ENCODE results near the gene GAL3ST1. TPM values are rescaled to one million over a fixed set of nuclear protein-coding genes. Genes with fewer than 3 reads are reported as not detected.

Gene GAL3ST1
- total RNA-seq, 1 donor from 2014 or later = not detected

DNA sequence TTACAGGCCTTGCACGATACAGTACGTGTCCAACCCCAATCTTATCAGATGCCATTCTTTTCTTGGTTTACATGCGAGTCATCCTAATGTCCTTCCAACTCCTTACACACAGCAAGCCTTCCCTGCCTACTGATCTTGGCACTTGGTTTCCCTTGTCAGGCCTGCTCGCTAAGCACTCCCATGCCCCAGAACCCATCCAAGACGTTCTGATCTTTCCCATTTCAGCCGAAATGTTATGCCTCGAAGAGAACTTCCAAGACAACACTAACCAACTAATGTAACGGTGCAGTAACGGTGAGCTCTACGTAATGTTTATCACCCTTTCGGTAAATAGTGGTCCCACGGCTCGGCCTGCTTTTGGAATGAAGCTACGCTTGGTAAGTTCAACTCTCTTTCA, 16.7 kb upstream of the GAL3ST1 start:
- H3K27me3 Mint-ChIP-seq (ENCODE audit: low read depth) = peaks cover 12% of the 10 kb centered on the region
- H3K36me3 Mint-ChIP-seq (ENCODE audit: low read depth) = peaks cover 32% of the 10 kb centered on the region
- H3K4me3 Mint-ChIP-seq (ENCODE audit: low read depth) = no peak overlapping the region
- no peak for DNase-seq (ENCODE audit: low spot score)
- intact Hi-C loops (cut with micrococcal nuclease) = loop anchor here (5.0 kb wide), 1 partner anchor 169 kb away; no protein-coding TSS in a partner anchor
- H3K9me3 Mint-ChIP-seq = no peaks in the 10 kb centered on the region
- no peak overlapping the region for H3K27ac Mint-ChIP-seq
- peaks cover 14% of the 10 kb centered on the region for H3K4me1 Mint-ChIP-seq (ENCODE audit: low read depth)

DNA sequence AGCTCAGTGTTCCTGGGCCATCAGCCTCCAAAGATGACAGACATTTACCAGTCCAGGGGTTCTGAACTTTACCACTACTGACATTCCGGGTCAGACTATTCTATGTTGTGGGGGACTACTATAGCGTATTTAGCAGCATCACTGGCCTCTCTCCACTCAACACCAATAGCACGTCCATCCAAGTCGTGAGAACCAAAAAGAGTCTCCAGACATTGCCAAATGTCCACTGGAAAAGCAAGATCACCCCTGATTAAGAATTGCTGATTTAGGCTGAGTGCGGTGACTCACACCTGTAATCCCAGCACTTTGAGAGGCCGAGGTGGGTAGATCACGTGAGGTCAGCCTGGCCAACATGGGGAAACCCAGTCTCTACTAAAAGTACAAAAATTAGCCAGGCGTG, 11.9 kb upstream of the GAL3ST1 start:
- DNase-seq (ENCODE audit: low spot score) = no peak
- peaks cover 14% of the 10 kb centered on the region for H3K4me1 Mint-ChIP-seq (ENCODE audit: low read depth)
- H3K36me3 Mint-ChIP-seq (ENCODE audit: low read depth) = peaks cover 58% of the 10 kb centered on the region
- intact Hi-C loops (cut with micrococcal nuclease) = no loop called here
- no peak overlapping the region for H3K27ac Mint-ChIP-seq
- no peak overlapping the region for H3K4me3 Mint-ChIP-seq (ENCODE audit: low read depth)
- H3K27me3 Mint-ChIP-seq (ENCODE audit: low read depth) = no peaks in the 10 kb centered on the region
- no peaks in the 10 kb centered on the region for H3K9me3 Mint-ChIP-seq

DNA sequence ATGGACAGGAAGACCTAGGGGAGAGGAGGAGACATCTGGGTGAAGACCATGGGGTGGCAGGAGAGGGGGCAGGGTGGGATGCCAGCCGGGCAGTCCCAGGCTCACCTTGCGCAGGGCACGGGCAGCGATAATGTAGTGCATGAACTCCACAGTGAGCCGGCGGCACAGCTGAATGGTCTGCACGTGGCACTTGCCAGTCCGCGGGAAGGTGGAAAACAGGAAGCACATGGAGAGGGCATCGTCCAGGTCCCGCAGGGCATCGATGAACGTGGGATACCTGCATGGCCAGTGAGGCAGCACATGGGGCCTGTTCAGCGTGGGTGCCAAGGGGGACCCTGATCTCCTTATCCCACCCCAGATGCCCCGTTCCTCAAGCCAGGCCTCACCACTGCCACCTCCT, 10.0 kb upstream of the GAL3ST1 start:
- intact Hi-C loops (cut with micrococcal nuclease) = no loop called here
- H3K27me3 Mint-ChIP-seq (ENCODE audit: low read depth) = no peaks in the 10 kb centered on the region
- no peak overlapping the region for H3K4me3 Mint-ChIP-seq (ENCODE audit: low read depth)
- peaks cover 72% of the 10 kb centered on the region for H3K36me3 Mint-ChIP-seq (ENCODE audit: low read depth)
- no peak for DNase-seq (ENCODE audit: low spot score)
- no peaks in the 10 kb centered on the region for H3K9me3 Mint-ChIP-seq
- no peak overlapping the region for H3K27ac Mint-ChIP-seq
- H3K4me1 Mint-ChIP-seq (ENCODE audit: low read depth) = peaks cover 3% of the 10 kb centered on the region

DNA sequence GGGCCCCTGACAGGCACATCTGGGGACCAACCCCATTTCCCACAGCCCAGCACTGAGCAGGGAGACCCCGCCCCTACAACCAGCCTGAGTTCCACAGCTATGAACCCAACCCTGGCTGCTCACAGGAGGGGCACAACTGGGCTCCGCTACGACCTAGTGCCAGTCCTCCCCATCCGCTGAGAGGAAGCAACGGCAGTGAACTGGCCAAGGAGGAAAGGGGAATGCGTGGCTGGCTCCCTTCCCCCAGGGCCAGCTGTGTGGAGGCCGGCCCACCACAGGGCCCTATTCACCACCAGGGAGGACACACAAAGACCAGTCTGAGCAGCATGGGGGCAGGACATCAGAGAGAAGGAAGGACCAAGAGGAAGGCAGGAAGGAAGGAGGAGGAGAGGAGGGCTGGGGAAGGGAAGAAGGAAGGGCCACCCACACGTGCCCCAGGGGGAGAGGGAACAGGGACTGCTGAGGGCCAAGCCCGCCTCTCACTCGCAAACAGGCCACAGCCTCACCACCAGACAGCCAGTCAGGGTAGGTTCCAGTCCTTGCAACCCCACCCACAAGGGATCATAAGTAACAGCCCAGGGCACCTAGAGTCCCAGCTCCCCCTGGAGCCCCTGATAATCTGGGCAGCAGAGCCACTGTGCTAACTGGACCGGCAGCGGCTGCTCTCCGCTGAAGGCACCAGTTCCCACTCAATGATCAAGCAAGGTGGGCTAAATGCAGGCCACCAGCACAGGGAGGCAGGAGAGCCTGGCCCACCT, 8.5 kb upstream of the GAL3ST1 start:
- Mint-ChIP-seq H3K9me3 (no peaks in the 10 kb centered on the region), H3K4me3 (ENCODE audit: low read depth) (no peak overlapping the region), H3K27ac (no peak overlapping the region), H3K36me3 (ENCODE audit: low read depth) (peaks cover 76% of the 10 kb centered on the region), H3K27me3 (ENCODE audit: low read depth) (no peaks in the 10 kb centered on the region), H3K4me1 (ENCODE audit: low read depth) (no peaks in the 10 kb centered on the region)
- intact Hi-C loops (cut with micrococcal nuclease) = no loop called here
- DNase-seq (ENCODE audit: low spot score) = no peak

DNA sequence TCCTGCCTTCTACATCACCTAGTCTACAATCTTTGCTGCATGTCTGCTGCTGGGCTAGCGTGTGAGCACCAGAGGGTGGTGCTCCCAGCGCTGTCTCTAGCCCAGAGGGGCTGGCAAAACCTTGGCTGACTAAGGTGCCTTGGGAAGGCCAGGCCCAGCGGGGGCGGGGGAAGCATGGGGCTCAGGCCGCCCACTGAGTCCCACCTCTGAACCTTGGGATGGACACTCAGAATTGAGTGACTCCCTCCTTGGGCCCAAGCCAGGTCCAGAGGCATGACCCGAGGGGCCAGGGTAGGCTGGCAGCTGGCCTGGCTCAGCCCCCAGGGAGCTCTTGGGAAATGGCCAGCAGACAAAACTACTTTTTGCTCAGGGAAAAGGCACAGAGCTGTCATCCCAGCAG, 7.6 kb upstream of the GAL3ST1 start:
- Mint-ChIP-seq H3K27ac (no peak overlapping the region), H3K9me3 (no peaks in the 10 kb centered on the region), H3K27me3 (ENCODE audit: low read depth) (no peaks in the 10 kb centered on the region), H3K4me1 (ENCODE audit: low read depth) (no peaks in the 10 kb centered on the region), H3K4me3 (ENCODE audit: low read depth) (no peak overlapping the region), H3K36me3 (ENCODE audit: low read depth) (peaks cover 76% of the 10 kb centered on the region)
- DNase-seq (ENCODE audit: low spot score) = no peak
- intact Hi-C loops (cut with micrococcal nuclease) = no loop called here

DNA sequence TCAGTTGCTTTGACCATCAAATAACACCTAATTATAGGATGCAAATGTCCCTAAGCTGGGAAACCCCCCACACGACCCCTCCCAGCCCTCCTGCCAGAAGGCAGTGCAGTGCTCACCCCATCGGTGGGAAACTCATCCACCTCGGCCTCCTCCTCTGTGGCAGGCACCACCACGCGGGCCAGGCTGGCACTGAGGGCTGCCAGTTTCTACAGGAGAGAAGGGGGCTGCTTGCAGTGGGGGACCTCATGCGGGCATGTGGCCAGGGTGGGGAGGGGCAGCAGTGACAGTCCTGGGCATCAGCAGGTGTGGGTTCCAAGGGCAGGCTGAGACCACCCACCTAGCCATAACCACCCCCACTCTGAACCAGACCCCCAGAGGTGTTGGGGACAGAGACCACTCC, 6.4 kb upstream of the GAL3ST1 start:
- intact Hi-C loops (cut with micrococcal nuclease) = no loop called here
- no peaks in the 10 kb centered on the region for H3K27me3 Mint-ChIP-seq (ENCODE audit: low read depth)
- H3K36me3 Mint-ChIP-seq (ENCODE audit: low read depth) = peaks cover 76% of the 10 kb centered on the region
- no peak overlapping the region for H3K27ac Mint-ChIP-seq
- H3K4me3 Mint-ChIP-seq (ENCODE audit: low read depth) = no peak overlapping the region
- H3K9me3 Mint-ChIP-seq = no peaks in the 10 kb centered on the region
- H3K4me1 Mint-ChIP-seq (ENCODE audit: low read depth) = no peaks in the 10 kb centered on the region
- no peak for DNase-seq (ENCODE audit: low spot score)

DNA sequence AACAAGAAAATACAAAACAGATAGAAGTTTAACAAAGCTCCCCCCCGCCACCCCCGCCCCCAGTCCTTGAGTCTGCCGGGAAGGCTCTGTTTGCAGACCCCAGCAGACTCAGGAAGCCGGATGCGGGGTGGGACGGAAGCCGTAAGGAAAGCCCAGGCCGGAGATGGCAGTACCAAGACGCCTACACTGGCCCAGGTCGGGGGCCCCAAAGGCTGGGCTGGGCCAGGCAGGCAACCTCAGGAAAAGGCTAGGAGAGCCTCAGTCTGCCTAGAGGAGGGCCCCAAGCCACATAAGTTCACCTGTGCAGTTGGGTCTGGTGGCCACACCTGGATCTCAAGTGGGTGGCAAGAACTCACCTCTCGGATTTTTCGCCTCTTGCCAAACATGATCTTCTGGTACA, 4.0 kb upstream of the GAL3ST1 start:
- Mint-ChIP-seq H3K4me1 (ENCODE audit: low read depth) (no peaks in the 10 kb centered on the region), H3K27me3 (ENCODE audit: low read depth) (peaks cover 4% of the 10 kb centered on the region), H3K4me3 (ENCODE audit: low read depth) (no peak overlapping the region), H3K36me3 (ENCODE audit: low read depth) (peaks cover 69% of the 10 kb centered on the region), H3K27ac (no peak overlapping the region), H3K9me3 (no peaks in the 10 kb centered on the region)
- DNase-seq (ENCODE audit: low spot score) = no peak
- intact Hi-C loops (cut with micrococcal nuclease) = no loop called here

DNA sequence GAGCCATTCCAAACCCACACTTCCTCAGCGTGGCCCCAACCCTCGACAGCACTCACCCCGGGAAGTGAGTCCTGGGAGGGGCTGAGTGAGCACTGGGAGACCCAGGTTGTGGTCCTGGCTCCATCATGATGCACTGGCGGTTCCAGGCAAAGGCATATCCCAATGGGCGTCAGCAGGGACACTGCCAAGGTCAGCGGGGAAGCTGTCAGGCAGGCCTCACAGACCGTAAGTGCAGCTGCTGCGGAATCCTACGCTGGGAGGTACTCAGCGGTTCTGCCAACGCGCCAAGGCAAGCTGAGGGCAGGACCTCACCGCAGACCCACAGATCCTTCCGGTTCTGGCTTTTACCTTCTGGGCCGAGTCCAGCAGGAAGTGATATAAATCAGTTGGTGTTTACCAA, 1.4 kb upstream of the GAL3ST1 start:
- no peak for DNase-seq (ENCODE audit: low spot score)
- Mint-ChIP-seq H3K4me1 (ENCODE audit: low read depth) (no peaks in the 10 kb centered on the region), H3K4me3 (ENCODE audit: low read depth) (no peak overlapping the region), H3K9me3 (no peaks in the 10 kb centered on the region), H3K27me3 (ENCODE audit: low read depth) (peaks cover 6% of the 10 kb centered on the region), H3K27ac (no peak overlapping the region), H3K36me3 (ENCODE audit: low read depth) (peaks cover 58% of the 10 kb centered on the region)
- intact Hi-C loops (cut with micrococcal nuclease) = no loop called here

DNA sequence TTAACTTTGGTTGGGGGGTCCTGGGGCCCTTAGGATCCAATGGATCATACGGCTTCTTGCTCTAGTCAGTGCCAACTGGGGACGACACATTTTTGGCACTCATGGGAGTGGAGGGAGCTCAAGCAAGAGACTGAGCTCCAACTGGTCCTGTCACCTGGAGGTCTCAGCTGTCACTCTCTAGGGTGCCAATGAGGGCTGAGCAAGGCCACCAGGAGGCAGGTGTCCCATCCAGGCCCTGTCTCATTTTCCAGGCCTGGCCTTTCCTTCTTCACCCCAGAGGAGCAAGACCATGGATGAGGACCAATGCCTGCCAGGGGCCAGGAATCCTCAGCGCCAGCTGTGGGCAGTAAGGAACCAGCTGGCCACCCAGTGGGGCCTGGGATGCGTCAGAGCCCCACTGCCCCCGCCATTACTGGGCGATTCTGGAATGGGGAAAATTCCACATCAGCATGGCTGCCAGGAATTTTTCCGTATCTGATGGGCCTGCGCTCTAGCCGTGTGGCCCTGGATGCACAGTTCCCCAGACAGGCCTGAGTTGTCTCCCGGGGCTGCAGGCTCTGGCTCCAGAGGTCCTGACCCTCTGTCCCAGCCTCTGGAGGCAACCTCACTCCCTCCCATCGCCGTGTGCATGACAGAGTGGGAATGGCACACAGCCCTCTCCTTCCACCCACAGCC, 669 bp upstream of the GAL3ST1 start:
- DNase-seq (ENCODE audit: low spot score) = no peak
- H3K36me3 Mint-ChIP-seq (ENCODE audit: low read depth) = peaks cover 51% of the 10 kb centered on the region
- no peaks in the 10 kb centered on the region for H3K9me3 Mint-ChIP-seq
- H3K27me3 Mint-ChIP-seq (ENCODE audit: low read depth) = peaks cover 6% of the 10 kb centered on the region
- no peak overlapping the region for H3K27ac Mint-ChIP-seq
- no peak overlapping the region for H3K4me3 Mint-ChIP-seq (ENCODE audit: low read depth)
- H3K4me1 Mint-ChIP-seq (ENCODE audit: low read depth) = no peaks in the 10 kb centered on the region
- intact Hi-C loops (cut with micrococcal nuclease) = no loop called here

DNA sequence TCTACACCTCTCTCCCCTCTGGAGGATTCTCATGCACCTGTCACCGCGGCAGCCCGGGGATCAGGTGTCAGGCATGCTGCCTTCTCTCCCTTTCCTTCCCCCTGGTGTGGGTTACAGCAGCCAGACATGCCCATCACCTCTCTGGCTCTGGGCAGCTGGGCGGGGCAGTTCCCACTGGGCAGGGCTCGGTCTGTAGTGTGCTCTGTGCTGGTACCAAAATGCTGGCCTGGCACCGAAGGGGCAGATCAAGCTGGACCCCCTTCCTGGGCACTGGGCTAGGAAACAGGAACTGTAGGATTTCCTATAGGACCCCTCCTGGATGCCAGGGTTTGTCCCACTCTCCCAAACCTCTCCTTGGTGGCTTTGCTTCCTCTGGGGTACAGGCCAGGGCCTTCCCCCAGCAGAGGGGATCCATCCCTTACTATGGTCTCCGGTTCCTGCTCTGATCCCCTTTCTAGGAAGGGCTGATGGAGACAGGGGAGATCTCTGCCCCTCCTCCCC, 821 bp downstream of the GAL3ST1 start:
- H3K4me3 Mint-ChIP-seq (ENCODE audit: low read depth) = no peak overlapping the region
- no peak for DNase-seq (ENCODE audit: low spot score)
- H3K36me3 Mint-ChIP-seq (ENCODE audit: low read depth) = peaks cover 36% of the 10 kb centered on the region
- intact Hi-C loops (cut with micrococcal nuclease) = no loop called here
- H3K4me1 Mint-ChIP-seq (ENCODE audit: low read depth) = no peaks in the 10 kb centered on the region
- no peaks in the 10 kb centered on the region for H3K9me3 Mint-ChIP-seq
- no peak overlapping the region for H3K27ac Mint-ChIP-seq
- H3K27me3 Mint-ChIP-seq (ENCODE audit: low read depth) = peaks cover 6% of the 10 kb centered on the region

DNA sequence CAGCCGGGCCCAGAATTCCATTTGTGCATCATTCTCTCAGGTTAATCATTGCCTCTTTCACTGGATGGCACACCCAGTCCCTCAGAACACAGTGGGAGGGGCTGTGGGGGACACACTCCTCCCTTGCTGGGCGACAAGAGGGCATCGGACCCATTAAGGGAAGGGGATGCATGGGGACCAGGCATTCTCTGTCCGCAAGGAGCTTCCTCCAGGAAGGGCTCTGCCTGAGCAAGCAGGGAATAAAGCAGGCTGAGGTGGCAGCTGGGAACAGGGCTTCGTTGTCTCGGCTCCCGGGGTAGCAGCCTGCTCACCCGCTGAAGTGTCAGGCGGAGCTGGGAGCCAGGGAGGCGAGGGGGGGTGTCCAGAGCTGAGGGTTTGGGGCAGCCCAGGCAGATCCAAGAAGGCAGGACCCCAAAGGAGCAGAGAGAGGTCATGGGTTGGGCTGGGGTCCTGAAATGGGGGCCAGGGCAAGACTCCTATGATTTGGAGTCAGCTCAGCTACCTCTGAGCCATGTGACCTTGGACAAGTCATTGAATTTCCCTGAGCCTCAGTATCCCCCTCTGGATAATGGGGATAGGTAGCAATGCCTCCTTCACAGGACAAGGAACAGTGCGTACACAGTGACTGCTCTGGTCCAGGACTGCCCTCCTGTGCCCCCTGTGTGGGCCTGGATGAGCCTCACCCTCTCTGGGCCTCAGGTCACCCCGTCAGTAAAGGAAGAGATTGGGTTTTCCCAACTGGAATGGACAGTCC, 1.4 kb downstream of the GAL3ST1 start:
- H3K27ac Mint-ChIP-seq = no peak overlapping the region
- H3K36me3 Mint-ChIP-seq (ENCODE audit: low read depth) = peaks cover 31% of the 10 kb centered on the region
- no peak for DNase-seq (ENCODE audit: low spot score)
- H3K4me1 Mint-ChIP-seq (ENCODE audit: low read depth) = no peaks in the 10 kb centered on the region
- intact Hi-C loops (cut with micrococcal nuclease) = no loop called here
- no peak overlapping the region for H3K4me3 Mint-ChIP-seq (ENCODE audit: low read depth)
- no peaks in the 10 kb centered on the region for H3K9me3 Mint-ChIP-seq
- H3K27me3 Mint-ChIP-seq (ENCODE audit: low read depth) = peaks cover 6% of the 10 kb centered on the region

DNA sequence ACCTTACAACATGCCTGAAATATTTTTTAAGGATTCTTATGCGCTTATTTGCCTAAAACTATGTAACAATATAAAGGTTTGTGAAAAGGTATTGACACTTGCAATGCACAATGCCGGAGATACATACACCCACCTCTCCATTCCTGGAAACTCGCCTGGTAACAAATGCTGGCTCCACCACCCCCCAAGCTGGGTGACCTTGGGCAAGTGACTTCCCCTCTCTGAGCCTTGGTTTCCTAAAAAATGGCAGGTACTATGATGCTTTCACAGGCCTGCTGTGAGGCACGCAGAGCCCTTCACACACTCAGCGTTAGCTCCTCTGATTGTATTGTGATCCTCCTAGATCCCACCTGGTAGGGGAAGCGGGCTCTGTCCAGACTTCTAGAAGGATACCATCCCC, 2.3 kb downstream of the GAL3ST1 start:
- Mint-ChIP-seq H3K27ac (no peak overlapping the region), H3K4me3 (ENCODE audit: low read depth) (no peak overlapping the region), H3K4me1 (ENCODE audit: low read depth) (no peaks in the 10 kb centered on the region), H3K27me3 (ENCODE audit: low read depth) (peaks cover 6% of the 10 kb centered on the region), H3K9me3 (no peaks in the 10 kb centered on the region), H3K36me3 (ENCODE audit: low read depth) (peaks cover 23% of the 10 kb centered on the region)
- intact Hi-C loops (cut with micrococcal nuclease) = no loop called here
- DNase-seq (ENCODE audit: low spot score) = no peak

DNA sequence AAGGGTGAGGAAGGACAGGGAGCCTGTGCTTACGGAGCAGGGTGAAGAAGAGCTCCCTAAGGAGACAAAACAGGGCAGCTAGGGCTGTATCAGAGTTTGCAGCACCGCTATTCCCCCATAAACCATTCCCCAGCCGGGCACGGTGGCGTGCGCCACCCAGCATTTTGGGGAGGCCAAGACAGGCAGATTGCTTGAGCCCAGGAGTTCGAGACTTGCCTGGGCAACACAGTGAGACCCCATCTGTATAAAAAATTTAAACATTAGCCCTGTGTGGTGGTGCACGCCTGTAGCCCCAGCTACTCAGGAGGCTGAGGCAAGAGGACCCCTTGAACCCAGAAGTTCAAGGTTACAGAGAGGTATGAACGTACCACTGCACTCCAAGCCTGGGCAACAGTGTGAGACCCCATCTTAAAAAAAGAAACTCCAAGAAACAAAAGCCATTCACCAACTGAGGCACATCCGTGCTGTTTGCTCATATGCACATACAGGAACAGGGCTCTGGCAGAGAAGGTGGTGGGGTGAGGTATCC, 4.7 kb downstream of the GAL3ST1 start:
- Mint-ChIP-seq H3K36me3 (ENCODE audit: low read depth) (no peaks in the 10 kb centered on the region), H3K4me3 (ENCODE audit: low read depth) (no peak overlapping the region), H3K9me3 (no peaks in the 10 kb centered on the region), H3K27me3 (ENCODE audit: low read depth) (peaks cover 6% of the 10 kb centered on the region), H3K27ac (no peak overlapping the region), H3K4me1 (ENCODE audit: low read depth) (no peaks in the 10 kb centered on the region)
- intact Hi-C loops (cut with micrococcal nuclease) = no loop called here
- DNase-seq (ENCODE audit: low spot score) = no peak

Data from activated T-helper 2 cell treated with anti-CD3 and anti-CD28 coated beads, Interferon-gamma antibody, Interleukin-2, Interleukin-4, amounts not matched to agents 10 μg/mL and 5 μg/mL and 100 μg/mL, durations not matched to agents 14 hours and 24 hours and 36 hours (primary cell).